Measurements from ENCODE around the gene THADA.
"Not testable (repeated sequence)": the region's sequence is repeated elsewhere in the genome, so short reads cannot be mapped to it uniquely, and the experiment has no call there.

The THADA gene

DNA sequence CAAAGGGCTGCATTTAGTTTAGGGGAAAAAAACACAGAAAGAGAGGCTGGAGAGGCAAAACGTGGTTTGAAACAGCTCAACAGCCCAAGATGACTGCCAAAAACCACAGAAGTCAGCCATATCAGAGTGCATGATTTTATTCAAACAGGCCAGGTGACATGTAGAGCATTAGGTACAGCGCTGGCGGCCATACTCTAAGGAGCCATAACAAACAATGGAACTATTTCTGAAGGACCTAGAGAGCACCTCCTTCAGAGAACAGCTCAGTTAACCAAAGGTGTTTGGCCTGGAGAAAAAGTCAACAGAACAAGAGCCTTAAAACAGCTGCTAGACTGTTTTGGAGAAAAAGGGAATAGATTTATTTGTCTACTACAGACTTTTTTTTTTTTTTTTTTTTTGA lies 2.6 kb downstream of the THADA start:
- no peak for DNase-seq

DNA sequence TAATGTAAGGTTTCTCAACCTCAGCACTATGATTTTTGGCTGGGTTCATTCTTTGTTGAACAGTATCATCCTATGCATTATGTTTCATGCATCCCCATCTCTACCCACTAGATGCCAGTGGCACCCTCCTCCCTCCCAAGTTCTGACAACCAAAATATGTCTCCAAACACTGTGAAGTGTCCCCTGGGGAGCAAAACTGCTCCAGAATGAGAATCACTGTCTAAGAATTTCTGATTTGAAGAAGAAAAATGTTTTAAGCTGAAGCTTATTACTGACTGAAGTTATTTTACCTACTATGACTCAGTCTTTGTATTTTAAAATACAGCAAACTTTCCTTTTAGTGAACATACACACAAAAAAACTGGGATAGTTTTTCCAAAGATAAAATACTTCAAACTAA lies 3.4 kb downstream of the THADA start:
- peak; percentile 27 for DNase-seq

DNA sequence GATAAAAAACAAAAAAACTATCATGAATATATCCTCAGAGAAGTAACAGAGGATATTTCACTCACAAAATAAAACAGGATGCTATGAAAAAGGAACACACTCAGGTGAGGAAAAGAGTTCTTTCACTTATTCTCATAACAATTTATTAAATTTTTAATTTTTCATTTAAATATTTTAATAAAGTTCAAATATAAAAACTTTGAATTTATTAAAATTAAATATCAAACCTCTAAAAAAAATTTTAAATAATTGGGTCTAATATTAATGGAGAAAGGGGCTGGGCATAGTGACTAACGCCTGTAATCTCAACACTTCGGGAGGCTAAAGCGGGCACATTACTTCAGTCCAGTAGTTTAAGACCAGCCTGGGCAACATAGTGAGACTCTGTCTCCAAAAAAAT lies 10.1 kb downstream of the THADA start:
- no peak for DNase-seq

DNA sequence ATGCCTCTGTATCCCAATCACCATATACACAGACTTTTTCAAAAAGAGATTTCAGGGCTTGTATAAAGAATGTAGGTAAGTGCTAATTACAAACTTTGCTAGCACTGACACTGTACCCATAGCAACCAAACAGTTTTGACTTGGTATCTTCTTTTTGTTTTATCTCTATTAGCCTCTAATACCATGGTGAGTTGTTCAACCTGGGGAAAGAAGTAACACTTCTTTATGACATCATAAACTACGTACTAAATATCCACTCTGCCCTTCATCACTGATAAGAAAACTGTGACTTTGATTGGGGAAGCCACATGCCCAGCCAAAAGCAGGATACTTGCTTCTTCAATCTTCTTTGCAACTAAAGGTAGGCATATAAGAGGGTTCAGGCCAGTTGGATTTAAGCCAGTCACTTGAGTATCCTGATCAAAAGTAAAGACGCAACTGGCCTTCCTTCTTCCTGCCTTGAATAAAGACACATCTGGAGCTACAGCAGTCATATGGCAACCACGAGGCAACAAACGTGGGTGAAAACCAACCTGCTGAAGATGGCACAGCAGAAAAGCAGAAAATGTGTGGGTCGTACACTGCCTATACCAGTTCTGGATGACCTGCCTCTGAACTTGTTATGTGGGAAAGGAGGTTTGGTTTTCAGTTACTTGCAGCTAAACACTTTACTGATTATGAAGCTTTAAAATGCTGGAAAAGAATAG lies 16.4 kb downstream of the THADA start:
- no peak for DNase-seq

DNA sequence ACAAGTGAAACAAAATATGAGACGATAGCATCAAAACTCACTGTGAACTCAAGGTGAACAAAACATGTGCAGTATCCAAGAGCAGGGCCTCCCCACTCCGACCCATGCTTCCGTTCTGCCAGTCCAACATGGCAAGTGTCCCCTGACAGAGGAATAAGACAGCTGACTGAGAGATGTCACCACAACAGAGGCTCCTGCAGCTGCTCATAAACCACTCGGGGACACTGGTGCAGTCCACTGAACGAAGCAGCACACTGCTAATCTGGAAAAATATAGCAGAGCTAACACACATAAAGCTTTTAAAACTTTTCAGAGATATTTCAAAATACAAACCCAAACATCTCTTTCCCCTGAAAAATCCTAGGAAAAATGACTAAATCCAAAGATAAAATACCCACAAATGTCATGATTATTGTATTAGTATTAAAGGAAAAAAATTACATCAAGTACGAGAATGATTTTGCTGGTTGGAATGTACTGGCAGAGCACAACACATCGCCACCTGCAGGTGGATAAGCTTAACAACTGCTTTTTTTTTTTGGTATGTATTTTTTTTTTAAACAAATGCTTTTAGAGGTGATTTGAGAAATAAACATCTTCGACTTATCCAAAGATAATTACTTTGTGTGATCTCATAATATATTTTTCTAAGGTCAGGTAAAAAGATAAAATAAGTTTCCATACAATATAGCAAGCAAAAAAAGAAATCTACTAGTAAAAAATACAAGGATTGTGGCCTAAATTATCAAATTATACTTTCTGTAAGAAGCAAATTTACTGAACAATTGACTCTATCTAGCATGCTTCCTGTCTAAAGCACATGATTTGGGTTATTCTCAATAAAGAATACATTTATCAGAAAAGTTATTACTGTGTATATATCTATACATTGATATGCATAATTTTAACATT lies 18.6 kb downstream of the THADA start:
- DNase-seq: peak; percentile 86

DNA sequence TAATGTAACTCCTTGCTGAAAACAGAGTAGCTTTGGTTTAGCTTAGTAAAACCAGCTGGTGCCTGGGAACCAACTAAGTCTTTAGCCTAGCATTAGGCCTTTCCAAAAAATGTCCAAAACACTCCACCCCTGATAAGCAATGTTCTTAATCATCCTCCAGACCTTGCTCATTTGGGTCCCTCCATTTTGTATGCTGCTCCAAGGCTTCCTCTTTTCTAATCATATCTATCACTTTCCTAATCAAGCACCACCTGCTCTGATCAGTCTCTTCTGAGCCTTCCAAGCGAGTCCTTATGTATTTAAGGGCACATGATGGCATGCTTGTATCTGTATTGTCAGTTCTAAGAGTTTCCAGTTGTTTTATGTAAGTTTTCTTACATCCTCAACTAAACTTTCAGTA lies 23.6 kb downstream of the THADA start:
- DNase-seq: peak; percentile 72

DNA sequence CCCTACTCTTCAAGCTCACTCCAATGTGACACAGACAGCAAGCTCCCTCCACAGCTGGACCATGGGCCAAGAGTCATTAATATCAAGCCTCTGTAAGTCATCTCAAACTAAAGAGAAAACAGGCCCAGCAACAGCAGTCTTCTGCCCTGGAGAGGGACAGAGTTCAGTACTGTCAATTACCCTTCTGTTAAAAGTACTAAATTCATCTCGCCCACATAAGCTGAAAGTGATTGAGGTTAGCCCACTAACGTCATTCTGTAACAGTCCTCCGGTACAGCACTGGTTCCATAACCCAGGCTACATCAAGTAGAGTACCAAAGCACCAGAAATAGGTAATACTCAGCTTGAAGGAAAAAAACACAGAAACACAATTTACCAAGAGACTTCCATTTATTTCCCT lies 25.9 kb downstream of the THADA start:
- DNase-seq: no peak

DNA sequence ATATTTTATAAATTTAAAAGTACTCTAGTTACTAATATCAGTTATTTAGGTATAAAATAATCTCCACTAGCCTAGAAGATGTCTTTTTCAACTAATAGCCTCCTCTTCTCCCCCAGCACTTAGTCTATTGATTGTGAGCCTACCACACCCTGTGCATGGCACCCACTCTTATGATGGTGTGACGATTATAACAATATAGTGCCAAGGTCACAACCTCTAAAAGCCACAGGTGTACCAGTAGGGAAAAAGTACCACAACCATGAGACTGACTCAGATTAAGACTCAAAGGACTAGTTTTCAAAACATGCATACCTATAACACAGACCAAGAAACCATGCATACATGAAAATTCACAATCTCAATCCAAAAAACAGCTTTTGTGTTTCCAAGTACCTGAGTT lies 27.6 kb downstream of the THADA start:
- no peak for DNase-seq

DNA sequence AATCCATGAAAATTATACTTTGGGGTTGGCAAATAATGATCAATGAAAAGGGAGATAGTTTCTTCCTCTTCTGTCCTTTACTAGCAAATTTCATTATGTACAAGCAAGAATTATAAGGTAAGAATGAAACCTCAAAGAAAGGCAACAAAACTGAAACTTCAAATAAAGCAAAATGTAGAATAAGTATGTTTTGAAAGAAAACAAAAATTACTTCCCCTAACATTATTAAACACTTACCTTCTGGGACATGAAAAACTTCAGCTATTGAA lies 29.4 kb downstream of the THADA start:
- DNase-seq: no peak

DNA sequence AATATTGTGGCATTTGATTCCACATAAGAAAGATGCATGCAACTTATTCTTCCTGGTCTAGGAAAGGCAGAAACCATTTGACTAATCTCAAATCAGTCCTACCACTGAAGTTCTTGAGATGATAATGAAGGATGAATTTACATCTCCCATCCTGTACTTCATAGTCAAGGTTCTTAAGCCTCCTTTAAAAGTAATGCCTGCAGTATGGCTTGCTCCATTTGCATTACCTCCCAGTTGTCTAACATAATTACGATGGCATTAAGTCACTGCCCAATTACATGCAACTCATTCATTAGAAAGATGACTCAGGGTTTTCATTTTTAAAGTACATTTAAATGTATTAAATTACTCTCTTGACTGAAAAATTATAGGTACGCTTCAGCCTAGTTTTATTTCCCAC lies 32.2 kb downstream of the THADA start:
- DNase-seq: no peak

DNA sequence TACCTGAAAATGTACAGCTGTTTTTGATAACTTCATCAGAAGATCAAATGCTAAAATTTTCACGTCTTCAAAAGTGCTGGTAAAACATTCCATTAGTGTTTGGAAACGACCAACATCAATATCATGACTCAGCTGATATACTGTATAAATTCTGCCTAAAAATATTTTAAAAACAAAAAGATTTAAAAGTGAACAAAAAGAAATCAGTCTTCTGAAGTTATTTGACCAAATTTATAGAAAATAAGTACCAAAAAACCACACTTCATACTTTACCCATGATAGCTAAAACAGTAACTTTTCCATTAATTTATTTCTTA lies 35.6 kb downstream of the THADA start:
- DNase-seq: no peak

DNA sequence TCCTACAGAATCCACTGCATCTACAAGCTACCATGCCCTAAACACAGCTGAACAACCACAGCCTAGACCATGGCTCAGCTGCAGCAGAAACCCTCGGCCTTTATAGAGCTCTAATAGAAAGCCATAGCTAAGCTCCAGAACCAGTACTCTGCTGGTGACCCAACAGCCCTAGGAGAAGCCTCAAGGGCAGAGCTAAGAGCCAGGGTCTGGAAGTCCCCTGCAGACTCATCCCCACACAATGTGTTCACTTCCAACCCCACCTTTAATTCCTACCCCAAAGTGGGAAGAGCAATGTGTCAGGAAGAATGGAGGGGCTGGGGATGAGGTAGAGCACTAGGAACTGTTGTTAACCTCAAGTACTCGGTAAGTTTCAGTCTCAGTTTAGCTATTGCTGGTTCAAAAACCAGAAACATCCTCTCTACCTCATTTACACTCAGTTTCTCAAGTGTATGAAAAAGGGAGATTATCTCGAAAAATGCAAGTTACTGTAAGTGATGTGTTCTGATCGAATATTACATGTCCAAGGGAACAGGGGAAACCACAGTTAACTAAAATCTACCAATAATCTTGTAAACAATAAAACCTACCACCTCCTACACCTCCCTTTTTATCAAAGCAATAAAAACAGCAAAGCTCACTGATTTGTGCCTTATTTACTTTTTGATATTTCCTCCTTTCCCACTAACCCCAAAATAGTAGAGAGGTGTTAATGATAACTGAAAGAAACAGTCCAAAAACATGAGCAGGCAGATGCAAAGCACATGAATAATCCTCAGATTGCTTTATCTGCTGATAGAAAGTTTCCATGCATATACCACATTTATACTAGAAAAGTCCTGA lies 36.2 kb downstream of the THADA start:
- DNase-seq: no peak

DNA sequence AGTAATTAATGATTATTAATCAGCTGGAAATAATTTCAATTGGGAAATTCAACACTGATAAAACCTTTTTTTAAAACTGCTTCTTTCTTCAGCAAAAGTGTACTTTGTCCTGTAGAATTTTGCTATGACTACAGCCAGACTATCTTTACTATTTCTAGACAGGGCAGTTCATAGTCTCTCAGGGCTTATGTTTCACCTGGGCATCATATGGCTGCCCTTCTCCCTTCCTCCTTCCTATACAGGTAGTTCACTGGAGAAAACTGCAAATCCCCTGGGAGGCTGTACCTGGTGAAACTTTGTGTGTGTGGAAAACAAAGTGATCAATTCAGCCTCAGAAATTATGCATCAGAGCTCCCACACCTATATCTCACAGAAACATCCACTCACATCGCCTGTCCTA lies 38.6 kb downstream of the THADA start:
- DNase-seq: no peak

DNA sequence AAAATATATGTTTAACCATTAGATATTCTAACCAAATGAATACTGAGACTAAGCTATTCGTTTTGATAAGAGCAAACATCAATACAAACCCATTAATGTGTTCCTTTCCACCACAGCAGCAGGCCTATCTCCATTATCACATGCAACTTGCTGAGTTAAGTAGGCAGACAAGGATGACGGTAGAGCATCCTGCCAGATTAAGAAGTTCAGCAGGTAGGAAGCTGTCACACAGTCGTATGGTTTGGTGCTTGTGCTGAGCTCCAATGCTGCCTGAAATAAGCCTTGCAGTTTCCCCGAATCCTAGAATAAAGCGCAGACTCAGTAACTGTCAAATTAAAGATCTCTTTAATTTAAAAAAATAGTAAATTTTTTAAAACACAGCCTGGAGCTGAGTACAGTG lies 39.6 kb downstream of the THADA start:
- no peak for DNase-seq

DNA sequence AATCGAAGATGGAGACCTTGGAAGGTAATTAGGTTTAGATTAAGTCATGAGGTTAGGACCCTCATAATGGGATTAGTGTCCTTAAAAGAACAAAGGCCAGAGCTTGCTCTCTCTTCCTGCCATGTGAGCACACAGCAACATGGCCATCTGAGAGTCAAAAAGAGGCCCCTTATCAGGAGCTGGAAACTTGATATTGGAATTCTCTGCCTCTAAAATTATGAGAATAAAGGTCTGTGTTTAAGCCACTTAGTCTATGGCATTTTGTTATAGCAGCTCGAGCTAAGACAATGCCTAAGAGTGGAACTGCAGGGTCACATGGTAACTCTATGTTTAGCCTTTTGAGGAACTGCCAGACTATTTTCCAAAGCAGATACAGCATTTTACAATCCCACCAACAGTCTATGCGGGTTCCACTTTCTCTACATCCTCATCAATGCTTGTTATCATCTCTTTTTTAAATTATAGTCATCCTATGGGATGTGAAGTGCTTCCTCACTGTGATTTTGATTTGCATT lies 42.4 kb downstream of the THADA start:
- DNase-seq: no peak

DNA sequence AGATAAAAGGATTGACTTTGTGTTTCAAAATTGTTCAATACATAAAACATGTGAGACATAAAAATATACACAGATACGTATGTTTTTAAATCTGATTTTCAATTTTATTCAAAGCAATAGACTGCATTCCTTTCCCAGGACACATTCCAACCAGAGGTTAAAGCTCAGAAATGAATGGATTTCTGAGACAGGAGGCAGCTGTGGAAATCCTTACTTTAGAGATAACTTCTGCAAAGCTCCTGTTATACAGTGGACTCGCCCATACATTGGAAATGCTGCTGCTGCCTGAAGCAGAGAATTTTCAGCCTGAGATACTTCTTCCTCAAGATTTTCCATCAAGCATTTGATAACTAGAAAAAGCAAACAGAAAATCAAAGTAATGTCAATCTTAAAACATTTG lies 43.8 kb downstream of the THADA start:
- DNase-seq: no peak

DNA sequence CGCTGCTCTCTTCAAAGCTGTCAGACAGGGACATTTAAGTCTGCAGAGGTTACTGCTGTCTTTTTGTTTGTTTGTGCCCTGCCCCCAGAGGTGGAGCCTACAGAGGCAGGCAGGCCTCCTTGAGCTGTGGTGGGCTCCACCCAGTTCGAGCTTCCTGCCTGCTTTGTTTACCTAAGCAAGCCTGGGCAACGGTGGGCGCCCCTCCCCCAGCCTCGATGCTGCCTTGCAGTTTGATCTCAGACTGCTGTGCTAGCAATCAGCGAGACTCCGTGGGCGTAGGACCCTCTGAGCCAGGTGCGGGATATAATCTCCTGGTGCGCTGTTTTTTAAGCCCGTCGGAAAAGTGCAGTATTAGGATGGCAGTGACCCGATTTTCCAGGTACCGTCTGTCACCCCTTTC lies 47.5 kb downstream of the THADA start:
- DNase-seq: not testable (repeated sequence)

DNA sequence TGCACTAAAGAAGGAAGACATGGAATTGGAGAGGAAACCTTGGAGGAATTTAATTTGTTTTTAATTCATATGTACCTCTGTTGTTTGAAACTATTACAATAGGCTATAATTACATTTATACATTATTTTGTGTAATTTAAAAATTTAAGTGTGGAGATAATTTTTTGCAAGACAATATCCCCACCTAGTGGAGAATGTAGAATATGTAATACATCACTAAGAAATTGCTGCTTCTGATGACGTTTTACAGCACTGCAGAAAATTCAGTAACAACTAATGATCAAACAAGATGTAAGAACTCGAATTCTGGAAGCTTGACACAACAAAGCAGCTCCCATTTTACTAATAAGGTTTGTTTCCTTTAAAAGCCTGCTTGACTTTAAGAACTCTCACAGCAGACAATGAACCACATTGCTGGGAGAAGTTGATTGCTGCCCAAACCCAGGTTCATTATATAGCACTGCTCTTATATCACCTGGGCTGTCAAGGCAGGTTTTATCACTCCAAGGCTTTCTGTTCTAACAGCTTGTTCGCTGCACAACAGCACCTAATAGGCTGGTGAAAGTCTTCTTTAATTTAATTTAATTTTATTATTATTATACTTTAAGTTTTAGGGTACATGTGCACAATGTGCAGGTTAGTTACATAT lies 53.4 kb downstream of the THADA start:
- peak; percentile 85 for DNase-seq

DNA sequence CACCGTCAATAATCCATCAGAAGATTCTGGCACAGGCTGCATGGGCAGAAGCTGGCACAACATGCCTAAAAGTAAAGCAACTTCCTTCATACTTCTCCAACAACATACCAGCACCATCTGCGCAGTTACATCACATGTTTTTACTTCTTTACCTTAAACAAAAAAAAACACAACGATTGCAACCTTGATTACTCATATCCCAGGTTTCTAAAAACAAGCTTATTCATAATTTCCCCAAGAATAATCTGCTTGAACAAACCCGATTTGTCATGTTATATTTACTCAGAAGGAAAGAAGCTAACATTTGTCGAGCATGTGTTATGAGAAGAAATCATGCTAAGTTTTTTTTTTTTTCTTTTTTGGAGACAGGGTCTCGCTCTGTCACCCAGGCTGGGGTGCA lies 54.7 kb downstream of the THADA start:
- DNase-seq: no peak

DNA sequence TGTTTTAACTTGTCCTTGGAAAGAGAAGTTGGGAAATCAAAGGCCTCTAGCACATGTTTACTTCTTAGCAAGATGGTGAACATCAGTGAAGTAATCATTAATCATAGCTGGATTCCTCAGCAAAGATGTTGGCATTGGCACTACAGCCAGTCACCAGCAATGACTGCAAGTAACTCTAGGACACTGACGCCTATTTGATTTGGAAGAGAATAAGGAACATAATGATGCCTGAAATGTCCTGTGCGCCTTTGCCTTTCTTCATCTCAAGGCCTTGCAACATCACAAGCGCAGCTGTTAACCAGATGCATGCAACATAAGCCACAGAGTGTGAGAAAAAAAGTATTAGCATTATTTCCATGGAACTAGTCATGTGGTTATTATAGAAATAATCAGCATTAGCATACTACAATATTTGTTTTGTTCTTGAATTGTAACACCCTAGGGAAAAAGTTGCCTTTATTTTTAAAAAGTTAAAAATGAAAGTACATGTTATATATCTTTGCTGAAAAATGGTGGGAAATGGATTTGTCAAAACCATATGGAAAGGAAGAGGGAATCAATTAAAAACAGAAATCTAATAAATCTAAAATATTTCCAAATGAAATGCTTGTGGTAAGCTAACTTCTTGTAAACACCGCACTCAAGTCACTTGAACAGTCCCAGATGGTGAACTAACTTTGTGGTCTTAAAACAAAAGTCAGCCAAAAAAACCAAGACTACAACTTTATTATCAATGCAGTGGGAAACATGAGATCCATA lies 55.6 kb downstream of the THADA start:
- DNase-seq: peak; percentile 65

DNA sequence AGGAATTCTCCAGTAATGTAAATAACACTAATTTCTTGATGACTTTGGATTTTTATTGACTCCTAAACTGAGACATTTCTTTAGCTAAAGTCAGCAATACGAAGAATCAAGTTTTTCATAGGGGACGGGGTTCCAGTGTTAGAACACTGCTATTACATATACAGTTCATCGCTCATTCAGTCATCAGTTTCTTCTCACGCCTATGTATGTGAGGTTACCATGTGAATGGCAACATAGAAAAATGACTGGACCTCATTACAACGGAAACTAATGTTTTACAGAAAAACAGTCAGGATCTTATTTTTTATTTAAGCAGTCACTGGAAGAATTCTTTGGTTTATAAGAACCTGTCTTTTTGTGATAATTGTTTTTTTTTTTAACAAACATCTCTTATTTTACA lies 56.4 kb downstream of the THADA start:
- no peak for DNase-seq

DNA sequence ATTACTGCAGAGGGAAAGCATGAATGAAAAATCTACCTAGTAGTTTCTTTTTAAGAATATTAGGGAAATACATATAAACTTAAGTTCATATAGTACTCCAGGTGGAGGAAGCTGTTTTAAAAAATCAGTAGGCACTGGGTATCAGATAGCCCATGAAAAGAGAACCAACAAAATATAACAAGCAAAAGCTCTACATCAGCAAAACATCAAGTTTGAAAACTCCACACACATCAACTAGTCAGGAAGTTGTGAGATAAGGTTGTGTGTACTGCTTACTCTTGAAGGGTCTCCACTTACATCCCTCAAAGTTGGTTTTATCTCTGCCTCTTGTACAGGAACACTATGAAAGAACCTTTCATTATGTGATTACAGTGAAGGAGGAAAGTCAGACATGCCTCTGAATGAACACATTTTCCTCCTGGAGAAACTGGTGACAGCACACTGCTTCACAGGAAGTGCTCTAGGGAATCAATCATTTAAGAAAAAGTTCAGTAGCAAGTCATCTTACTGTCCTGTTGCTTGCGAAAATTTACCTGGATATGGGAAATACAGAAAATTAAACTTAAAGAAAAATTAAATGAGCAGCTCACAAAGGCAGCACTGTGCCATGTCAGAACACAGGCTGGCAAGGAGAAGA lies 57.7 kb downstream of the THADA start:
- DNase-seq: no peak
